HG03066 (cell line): Measurements from ENCODE around the gene MRPL45.
A peak's percentile ranks its signal among the peaks of the same experiment; 100 is the strongest.

Source experiments
- ATAC-seq: cut with Tn5 transposase; IDR thresholded peaks from one replicate; pipeline ENCODE4 v1.9.1; 2021; ENCODE audit warnings: low read depth; ENCODE audit not compliant: unreplicated experiment

MRPL45 gene

DNA sequence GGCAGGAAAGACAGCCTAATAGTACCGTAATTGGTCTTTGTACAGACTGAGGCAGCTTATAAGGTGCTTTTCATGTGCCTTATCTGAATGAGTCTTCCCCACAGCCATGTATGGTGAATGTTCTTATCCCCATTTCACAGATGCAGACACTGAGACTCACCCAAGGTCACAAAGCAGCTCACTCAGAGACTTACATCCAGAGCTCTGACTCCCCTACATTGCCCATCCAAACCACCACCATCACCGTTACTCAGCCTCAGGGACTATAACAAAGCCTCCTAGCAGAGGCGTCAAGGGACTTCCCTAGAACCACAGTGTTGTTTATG, 47.4 kb downstream of the MRPL45 start:
- no peak for ATAC-seq

DNA sequence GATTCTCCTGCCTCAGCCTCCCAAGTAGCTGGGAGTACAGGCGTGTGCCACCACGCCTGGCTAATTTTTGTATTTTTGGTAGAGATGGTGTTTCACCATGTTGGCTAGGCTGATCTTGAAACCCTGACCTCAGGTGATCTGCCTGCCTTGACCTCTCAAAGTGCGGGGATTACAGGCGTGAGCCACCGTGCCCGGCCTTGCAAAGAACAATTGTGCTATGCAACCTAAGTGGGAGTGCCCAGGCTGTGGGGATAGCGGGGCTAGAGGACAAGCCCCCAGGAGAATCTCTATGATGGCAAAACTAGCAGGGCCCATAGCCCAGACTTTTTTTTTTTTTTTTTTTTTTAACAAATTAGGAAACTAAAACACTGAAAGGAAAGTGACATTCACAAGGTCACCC, 48.8 kb downstream of the MRPL45 start:
- no peak for ATAC-seq

DNA sequence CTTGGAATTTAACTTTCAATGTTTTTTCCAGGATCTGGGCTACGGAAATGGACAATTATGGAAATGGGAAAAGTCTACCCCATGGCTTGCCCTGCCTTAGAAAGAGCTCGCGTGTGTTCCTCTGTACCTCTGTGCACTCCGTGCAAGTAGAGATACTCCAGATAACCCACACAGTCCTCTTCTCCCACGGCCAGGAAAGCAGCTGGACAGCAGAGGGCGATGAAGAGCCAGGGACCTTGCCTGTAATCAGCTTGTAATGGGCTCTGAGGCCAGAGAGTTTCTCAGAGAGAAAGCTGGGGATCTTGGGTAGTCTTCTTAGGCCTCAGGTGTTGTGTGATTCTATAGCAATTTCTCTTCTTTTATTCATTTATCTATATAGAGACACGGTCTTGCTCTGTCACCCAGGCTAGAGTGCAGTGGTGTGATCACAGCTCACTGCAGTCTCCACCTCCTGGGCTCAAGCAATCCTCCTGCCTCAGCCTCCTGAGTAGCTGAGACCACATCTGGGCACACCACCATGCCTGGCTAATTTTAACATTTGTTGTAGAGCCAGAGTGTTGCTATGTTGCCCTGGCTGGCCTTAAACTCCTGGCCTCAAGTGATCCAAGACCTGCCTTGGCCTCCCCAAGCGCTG, 52.2 kb downstream of the MRPL45 start:
- ATAC-seq: no peak

DNA sequence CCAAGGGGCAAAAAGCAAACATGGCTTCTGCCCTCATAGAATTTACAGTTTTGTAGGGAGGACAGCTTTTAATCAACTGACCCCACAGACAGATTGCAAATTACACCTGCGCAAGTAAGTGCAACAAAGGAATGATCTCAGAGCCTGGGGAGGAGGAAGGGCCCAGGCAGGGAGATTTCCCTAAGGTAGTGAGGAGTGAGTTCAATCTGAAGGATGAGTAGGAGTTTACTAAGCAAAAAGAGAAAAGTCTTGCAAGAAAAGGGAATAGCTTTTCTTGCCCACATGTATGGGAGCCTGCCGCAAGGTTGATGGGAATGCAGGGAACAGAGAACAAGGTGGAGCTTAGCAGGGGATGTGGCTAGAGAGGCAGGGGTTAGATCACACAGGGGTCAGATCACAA, 53.1 kb downstream of the MRPL45 start:
- ATAC-seq: no peak

DNA sequence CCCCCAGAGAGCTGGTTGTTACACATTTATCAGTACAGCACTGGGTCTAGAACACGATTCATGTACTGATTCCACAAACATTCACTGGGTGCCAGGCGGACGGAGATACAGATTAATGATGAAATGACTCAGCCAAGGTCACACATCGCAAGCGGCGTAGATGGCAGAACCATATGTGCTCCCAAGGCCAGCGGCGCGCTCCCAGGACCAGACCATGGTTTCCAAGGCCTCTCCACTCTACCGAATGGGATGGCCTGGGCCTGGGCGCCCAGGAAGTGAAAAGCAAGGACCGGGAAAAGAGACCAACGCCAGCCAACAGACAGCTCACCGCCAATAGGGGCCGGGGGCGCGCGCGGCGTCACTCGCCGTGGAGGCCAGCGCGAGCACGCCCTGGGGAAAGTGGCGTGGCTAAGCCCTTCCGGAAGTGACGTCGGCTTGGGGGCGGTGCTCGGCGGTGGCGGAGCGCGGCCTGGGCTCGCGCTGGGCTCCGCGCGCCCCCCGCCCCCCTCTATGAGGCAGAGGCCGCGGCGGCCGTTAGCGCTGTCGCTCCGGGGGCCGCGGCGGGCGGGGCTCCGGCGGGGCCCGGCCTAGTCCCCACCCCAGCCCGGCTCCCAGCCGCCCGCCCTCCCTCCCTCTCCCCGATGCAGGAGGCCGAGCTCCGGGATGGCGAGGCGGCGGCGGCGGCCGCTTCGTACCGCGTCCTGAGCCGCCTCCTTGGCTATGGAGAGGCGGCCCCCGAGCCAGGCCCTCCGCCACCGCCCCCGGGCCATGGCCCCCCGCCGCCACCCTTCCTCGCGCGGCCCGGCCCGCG, 54.6 kb downstream of the MRPL45 start, which contains the start of gene SOCS7:
SOCS7 (plus strand) TSS at position 433 of the 811 bp plus-strand sequence; CDS start at position 642, 209 bp downstream.
- ATAC-seq: peak; percentile 86

DNA sequence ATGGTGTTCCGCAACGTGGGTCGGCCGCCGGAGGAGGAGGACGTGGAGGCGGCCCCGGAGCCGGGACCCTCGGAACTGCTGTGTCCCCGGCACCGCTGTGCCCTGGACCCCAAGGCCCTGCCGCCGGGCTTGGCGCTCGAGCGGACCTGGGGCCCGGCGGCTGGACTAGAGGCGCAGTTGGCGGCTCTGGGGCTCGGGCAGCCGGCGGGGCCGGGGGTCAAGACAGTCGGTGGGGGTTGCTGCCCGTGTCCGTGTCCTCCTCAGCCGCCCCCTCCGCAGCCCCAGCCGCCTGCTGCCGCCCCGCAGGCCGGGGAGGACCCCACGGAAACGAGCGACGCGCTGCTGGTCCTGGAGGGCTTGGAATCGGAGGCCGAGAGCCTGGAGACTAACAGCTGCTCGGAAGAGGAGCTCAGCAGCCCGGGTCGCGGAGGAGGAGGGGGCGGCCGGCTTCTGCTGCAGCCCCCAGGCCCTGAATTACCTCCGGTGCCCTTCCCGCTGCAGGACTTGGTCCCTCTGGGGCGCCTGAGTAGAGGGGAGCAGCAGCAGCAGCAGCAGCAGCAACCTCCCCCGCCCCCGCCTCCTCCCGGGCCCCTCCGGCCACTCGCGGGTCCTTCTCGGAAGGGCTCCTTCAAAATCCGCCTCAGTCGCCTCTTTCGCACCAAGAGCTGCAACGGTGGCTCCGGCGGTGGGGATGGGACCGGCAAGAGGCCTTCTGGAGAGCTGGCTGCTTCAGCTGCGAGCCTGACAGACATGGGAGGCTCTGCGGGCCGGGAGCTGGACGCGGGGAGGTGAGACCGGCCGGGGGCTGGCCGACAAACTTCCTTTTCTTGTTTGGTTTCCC, 55.5 kb downstream of the MRPL45 start:
- no peak for ATAC-seq

DNA sequence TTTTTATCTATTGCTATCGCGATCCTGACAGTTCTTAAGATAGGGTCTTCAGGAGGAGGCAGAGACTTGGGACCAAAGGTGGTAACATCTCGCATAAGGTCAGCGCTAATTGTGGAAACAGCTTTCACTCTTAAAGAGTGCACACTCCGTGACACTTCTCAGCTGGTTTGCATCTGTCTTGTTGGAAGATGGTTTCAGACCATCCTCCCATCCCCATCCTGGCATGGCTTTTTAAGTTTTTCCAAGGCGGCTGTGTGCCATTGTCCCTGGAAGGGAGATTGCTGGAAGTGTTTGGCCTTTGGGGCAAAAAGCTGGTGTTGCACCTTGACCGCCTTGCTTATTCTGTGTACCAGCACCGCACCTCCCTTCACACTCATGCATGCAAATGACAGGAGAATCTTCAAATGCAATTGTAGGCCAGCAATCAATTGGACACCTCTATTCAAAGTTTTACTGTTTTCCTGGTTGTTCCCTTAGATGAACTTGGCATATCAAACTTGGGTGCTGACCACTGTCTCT, 56.2 kb downstream of the MRPL45 start:
- no peak for ATAC-seq

DNA sequence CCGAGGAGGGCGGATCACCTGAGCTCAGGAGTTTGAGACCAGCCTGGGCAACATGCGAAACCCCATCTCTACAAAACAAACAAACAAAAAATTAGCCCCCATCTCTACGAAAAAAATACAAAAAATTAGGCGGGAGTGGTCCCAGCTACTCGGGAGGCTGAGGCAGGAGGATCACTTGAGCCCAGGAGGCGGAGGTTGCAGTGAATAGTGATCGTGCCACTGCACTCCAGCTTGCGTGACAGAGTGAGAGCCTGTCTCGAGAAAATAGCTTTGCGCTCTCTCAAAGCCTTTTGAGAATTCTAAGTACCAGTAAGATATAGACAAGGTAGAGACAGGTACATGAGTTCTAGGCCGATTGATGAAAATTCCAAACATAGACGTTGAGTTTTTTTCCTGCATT, 56.7 kb downstream of the MRPL45 start:
- no peak for ATAC-seq

DNA sequence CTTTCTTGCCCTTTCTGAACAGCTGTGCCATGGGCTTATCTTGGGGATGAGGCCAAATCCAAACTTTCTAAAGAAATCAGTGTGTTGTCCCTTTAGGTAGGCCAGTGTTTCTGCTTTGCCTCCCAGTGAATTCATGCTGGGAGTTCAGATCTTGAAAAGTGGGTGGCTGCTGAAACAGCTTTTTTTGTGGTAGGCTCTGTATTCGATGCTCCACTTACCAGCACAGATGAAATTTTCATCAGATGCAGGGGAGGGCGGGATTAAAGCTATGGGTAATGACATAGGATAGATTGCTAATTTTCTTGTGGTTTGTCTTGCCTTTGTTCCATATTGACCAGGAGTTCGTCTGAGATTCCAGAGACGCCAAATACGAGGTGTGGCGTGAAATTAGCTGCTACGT, 57.5 kb downstream of the MRPL45 start:
- no peak for ATAC-seq

DNA sequence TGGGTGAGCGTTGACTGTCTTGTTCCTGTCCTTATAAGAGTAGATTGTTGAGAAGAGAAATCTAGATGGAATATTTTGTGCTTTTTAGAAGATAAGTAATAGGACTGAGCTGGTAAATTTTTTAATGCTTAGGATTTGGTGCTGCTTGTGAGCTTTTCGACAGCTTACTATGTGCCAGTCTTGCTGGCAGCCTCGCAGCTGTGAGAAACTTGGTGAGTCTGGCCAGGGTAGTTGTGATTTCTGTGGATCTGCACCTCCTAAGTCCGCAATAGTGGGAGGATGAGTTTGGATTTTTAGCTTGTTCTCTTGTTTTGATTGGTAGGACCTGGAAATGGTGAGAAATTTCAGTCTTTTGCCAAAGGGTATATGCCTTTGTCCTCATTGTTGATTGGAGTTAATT, 58.3 kb downstream of the MRPL45 start:
- ATAC-seq: no peak

DNA sequence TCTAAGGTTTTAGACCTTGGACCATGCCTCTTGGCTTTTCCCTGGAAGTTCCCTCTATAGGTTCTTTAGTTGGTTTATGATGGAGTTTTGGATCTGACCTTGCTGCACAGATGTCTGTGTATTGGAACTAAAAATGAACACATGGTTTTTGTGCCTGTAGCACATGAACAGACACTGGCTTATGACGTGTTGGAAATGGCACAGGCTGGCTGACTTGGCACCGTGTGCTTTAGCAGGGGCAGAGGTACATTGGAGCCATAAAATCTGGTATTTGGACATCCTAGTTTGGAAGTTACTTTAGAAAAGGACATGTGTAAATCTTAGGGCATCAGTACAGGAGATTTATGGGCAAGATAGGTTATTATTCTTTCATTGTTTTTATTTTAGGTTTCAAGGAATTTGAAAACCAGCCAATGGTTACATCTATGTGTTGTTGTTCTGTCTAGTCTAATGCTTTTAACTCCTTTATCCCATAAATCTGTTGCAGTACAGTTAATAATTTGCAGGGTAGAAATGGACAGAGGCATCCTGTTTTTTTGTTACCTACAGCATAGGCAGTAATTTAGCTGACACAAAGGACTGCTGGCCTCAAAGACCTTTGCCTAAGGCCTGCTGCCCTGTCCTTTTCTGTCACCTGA, 60.6 kb downstream of the MRPL45 start:
- no peak for ATAC-seq

DNA sequence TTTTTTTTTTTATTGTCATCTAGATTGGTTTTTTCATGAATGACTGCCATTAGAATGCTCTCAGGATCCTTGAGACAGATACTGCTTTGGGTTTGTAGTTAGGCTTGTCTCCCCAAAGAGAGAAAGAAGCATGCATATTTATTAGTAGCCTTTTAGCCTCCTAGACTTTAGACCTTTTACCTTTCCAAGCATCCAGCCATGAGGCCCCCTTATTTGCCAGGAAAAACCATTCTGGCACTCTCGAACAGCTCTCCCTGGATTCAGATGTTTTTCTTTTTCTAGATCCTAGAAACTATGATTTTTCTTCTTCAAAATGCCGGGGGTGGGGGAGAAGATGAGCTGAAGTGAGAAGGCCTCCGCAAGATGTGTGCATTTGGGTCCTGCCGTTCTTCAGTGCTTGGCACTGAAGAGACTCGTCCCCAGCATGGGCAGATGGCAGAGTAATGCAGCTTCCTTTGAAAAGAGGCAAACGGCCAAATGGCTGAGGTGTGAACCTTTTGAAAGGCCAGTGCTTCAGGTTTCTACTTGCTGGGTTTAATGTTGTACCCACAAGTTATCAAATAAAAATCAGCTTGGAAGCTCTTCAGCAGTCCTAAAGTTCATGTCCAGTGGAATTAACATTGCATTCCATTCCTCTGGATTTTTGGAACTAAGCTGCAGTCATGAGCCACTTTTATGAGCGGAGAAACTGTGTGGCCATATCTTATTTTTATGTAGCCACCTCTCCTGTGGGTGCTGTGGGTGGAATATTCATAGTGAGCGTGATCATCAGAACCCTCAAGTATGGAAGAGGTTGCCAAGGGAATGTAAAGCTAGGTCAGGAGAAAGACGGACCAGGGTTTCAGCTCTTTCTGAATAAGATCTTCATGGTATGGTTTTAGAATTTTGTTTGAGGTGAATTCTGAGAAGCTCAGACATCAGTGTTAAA, 61.9 kb downstream of the MRPL45 start:
- no peak for ATAC-seq

DNA sequence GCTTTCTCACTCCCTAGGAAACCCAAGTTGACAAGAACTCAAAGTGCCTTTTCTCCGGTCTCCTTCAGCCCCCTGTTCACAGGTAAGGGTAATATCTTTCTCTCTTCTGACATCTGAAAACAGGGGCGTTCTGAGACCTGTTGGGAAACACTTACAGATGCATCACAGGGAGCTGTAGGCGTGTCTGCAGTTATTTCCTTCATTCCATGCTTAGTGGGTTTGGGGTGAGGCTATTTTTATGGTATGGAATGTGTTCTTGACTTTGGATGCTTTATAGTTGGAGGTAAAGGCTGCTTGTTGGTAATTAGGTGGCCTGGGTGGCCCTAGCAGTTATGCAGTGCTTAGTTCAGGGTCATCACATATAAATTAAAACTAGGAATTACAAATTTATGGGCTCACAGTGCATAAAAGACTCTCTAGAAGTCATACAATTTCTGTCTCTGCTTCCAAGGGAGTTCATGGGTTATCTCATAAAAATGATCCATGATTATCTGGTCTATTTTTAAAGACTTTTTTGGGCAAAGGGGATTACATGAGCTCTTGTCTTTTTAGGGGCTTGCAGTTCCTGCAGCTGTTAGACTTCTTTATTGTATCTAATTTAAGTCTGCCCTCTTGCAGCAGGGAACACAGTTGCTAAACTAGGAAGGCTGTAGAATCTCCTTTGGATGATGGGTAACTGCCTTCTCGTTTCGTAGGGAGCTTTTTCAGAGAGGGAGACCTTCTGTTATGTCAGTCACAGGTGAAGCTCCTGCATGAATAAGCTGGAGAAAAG, 64.9 kb downstream of the MRPL45 start:
- ATAC-seq: no peak

DNA sequence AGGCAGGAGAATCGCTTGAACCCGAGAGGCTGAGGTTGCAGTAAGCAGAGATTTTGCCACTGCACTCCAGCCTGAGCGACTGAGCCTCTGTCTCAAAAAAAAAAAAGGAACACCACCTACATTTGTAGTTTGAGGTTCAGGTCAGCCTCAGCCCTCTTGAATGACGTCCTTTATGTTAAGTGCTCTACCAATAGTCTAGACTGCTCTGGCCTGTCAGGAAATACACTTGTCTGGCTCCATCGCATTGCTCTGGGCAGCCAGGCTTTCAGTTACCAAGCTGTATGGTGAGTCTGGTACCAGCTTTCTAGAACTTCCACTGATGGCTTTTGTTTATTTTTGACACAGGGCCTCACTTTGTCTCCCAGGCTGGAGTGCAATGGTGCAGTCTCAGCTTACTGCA, 66.0 kb downstream of the MRPL45 start:
- no peak for ATAC-seq

DNA sequence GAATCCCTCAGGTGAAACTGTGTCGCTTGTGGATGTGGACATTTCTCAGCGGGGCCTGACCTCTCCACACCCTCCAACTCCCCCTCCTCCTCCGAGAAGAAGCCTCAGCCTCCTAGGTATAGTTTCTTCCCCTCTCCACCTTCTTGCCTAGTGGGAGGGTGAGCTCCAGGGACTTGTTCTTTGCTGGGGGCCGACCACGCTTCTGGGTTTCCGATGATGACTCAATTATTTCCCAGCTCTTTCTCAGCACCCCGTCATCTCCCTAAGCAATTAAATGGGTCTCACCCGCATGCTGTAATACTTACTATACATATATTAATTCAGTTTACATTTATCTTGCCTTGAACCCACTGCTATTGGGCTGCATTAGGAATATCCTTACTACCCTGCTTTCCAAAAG, 67.8 kb downstream of the MRPL45 start:
- no peak for ATAC-seq

DNA sequence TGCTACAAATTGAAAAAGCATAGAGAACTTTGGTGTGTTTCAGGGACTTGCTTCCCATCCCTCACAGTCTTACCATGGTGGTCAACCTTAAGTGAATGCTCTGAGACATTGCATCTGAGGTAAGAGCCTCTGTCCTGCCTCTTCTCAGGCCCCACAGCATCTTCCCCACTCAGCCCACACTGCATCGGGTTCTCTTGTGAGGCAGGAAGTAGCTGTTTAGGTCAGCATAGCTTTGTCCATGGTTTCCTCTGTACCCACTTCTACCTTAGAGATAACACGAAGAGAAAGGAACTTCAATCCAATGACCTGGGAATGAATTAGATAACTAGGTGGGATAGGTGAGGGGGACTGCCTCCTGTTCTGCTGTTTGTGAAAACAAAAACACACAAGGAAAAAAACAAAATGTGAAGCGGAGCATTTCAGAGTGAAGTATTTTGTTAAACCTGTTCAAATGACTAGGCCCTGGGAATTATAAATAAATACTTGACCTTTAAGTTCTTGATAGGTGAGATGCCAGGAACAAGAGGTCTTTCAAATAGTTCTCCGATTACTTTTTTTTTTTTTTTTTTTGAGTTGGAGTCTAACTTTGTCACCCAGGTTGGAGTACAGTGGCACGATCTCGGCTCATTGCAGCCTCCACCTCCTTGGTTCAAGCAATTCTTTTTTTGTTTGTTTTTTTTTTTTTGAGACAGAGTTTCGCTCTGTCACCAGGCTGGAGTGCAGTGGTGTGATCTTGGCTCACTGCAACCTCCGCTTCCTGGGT, 72.3 kb downstream of the MRPL45 start:
- ATAC-seq: no peak
